Measurements from ENCODE around the gene PPP1R8. TPM values are rescaled to one million over a fixed set of nuclear protein-coding genes. Genes with fewer than 3 reads are reported as not detected.

Gene PPP1R8
- total and polyA plus RNA-seq, 2 experiments from 2014 or later: 13.4 to 50.5 TPM

DNA sequence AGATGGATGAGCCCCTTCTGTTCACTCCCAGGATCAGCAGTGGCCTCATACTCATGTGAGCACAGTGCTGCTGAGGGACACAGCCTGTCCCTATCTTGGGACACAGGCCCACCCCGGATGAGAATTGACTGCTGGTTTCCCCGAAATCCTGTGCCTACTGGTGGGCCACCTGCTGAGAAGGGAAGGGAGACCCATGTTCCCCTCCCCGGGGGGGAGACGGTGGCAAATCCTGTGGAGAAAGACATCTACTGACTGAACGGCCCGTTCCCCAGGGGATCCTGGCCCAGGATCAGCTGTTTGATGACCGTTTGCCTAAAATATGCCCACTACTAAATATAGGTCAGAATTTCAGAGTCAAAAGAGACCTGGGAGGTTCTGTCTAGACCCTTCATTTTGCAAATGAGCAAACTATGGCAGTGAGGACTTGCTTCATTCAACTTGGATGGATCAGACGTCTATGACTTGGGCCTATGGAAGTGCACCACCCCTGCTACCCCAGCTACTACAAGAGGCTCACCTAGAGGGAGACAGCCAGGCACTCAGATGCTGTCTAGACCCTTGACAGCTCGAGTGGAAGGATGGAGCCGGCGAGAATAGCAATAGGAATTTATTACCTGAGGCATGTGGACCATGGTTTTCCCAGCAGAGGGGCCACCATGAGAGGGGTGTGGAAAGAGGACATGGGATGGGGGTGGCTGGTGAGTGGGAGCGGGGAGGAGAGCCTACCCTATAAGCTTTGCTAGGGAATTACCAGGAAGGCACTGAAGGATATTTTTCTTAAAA is 26.2 kb downstream of the PPP1R8 start:
- H3K9me3 Mint-ChIP-seq: peaks cover 10% of the 10 kb centered on the region
- no peak for ATAC-seq
- DNase-seq (ENCODE audit: low spot score): no peak
- peaks cover 11% of the 10 kb centered on the region for H3K27me3 Mint-ChIP-seq (ENCODE audit: insufficient read depth, low read depth, poor library complexity)
- no peaks in the 10 kb centered on the region for H3K79me2 ChIP-seq (replicated peaks; ENCODE audit: insufficient read depth)
- H3F3A ChIP-seq (replicated peaks; ENCODE audit: low read depth): 0 out of 2 replicates have a peak, but pooled peaks cover under 1% of the 10 kb centered on the region
- H3K27ac ChIP-seq (ENCODE audit: low read depth): no peak overlapping the region
- no peaks in the 10 kb centered on the region; the same call in 1 of the 2 replicates for H3K4me1 ChIP-seq (ENCODE audit: insufficient read depth)
- H3K9me2 ChIP-seq (ENCODE audit: insufficient read depth): no peaks in the 10 kb centered on the region
- H4K20me1 ChIP-seq (replicated peaks; ENCODE audit: insufficient read depth): no peaks in the 10 kb centered on the region
- H2AFZ ChIP-seq: no peak overlapping the region
- H3K36me3 Mint-ChIP-seq (ENCODE audit: low read depth): peaks cover 11% of the 10 kb centered on the region
- H3K4me3 Mint-ChIP-seq: no peak overlapping the region; the same call in 2 of the 3 replicates
- peaks cover under 1% of the 10 kb centered on the region; the same call in 1 of the 2 replicates for H3K36me3 ChIP-seq (ENCODE audit: insufficient read depth)
- no peak overlapping the region for H3K27ac Mint-ChIP-seq
- peaks cover 6% of the 10 kb centered on the region for H3K4me1 Mint-ChIP-seq
- H3K4me2 ChIP-seq: no peak overlapping the region
- TF ChIP-seq STAT1 (IDR thresholded peaks at IDR 0.05; ENCODE audit: unreplicated experiment) (no peak), POLR2AphosphoS5 (IDR thresholded peaks at IDR 0.05; ENCODE audit: low read depth) (no peak), JUNB (IDR thresholded peaks at IDR 0.05; ENCODE audit: unreplicated experiment) (no peak), EZH2 (IDR thresholded peaks at IDR 0.05; ENCODE audit: low read depth, unreplicated experiment) (no peak), CREB1 (CRISPR knock-in tag; IDR thresholded peaks at IDR 0.05; ENCODE audit: low read depth) (no peak), ZNF114 (CRISPR knock-in tag; IDR thresholded peaks at IDR 0.05) (no peak), NANOG (IDR thresholded peaks at IDR 0.05; ENCODE audit: borderline replicate concordance) (no peak), EZH2phosphoT487 (IDR thresholded peaks at IDR 0.05; ENCODE audit: unreplicated experiment) (no peak), ZNF331 (CRISPR knock-in tag; IDR thresholded peaks at IDR 0.05; ENCODE audit: low read depth) (no peak)
- TF ChIP-seq, protein P1, sequence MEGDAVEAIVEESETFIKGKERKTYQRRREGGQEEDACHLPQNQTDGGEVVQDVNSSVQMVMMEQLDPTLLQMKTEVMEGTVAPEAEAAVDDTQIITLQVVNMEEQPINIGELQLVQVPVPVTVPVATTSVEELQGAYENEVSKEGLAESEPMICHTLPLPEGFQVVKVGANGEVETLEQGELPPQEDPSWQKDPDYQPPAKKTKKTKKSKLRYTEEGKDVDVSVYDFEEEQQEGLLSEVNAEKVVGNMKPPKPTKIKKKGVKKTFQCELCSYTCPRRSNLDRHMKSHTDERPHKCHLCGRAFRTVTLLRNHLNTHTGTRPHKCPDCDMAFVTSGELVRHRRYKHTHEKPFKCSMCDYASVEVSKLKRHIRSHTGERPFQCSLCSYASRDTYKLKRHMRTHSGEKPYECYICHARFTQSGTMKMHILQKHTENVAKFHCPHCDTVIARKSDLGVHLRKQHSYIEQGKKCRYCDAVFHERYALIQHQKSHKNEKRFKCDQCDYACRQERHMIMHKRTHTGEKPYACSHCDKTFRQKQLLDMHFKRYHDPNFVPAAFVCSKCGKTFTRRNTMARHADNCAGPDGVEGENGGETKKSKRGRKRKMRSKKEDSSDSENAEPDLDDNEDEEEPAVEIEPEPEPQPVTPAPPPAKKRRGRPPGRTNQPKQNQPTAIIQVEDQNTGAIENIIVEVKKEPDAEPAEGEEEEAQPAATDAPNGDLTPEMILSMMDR (conservative IDR thresholded peaks at IDR 0.05; ENCODE audit: low read depth in 2 of 2): no peak
- TF ChIP-seq, protein P2, sequence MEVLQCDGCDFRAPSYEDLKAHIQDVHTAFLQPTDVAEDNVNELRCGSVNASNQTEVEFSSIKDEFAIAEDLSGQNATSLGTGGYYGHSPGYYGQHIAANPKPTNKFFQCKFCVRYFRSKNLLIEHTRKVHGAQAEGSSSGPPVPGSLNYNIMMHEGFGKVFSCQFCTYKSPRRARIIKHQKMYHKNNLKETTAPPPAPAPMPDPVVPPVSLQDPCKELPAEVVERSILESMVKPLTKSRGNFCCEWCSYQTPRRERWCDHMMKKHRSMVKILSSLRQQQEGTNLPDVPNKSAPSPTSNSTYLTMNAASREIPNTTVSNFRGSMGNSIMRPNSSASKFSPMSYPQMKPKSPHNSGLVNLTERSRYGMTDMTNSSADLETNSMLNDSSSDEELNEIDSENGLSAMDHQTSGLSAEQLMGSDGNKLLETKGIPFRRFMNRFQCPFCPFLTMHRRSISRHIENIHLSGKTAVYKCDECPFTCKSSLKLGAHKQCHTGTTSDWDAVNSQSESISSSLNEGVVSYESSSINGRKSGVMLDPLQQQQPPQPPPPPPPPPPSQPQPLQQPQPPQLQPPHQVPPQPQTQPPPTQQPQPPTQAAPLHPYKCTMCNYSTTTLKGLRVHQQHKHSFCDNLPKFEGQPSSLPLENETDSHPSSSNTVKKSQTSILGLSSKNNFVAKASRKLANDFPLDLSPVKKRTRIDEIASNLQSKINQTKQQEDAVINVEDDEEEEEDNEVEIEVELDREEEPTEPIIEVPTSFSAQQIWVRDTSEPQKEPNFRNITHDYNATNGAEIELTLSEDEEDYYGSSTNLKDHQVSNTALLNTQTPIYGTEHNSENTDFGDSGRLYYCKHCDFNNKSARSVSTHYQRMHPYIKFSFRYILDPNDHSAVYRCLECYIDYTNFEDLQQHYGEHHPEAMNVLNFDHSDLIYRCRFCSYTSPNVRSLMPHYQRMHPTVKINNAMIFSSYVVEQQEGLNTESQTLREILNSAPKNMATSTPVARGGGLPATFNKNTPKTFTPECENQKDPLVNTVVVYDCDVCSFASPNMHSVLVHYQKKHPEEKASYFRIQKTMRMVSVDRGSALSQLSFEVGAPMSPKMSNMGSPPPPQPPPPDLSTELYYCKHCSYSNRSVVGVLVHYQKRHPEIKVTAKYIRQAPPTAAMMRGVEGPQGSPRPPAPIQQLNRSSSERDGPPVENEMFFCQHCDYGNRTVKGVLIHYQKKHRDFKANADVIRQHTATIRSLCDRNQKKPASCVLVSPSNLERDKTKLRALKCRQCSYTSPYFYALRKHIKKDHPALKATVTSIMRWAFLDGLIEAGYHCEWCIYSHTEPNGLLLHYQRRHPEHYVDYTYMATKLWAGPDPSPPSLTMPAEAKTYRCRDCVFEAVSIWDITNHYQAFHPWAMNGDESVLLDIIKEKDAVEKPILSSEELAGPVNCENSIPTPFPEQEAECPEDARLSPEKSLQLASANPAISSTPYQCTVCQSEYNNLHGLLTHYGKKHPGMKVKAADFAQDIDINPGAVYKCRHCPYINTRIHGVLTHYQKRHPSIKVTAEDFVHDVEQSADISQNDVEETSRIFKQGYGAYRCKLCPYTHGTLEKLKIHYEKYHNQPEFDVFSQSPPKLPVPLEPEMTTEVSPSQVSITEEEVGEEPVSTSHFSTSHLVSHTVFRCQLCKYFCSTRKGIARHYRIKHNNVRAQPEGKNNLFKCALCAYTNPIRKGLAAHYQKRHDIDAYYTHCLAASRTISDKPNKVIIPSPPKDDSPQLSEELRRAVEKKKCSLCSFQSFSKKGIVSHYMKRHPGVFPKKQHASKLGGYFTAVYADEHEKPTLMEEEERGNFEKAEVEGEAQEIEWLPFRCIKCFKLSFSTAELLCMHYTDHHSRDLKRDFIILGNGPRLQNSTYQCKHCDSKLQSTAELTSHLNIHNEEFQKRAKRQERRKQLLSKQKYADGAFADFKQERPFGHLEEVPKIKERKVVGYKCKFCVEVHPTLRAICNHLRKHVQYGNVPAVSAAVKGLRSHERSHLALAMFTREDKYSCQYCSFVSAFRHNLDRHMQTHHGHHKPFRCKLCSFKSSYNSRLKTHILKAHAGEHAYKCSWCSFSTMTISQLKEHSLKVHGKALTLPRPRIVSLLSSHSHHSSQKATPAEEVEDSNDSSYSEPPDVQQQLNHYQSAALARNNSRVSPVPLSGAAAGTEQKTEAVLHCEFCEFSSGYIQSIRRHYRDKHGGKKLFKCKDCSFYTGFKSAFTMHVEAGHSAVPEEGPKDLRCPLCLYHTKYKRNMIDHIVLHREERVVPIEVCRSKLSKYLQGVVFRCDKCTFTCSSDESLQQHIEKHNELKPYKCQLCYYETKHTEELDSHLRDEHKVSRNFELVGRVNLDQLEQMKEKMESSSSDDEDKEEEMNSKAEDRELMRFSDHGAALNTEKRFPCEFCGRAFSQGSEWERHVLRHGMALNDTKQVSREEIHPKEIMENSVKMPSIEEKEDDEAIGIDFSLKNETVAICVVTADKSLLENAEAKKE (CRISPR knock-in tag; IDR thresholded peaks at IDR 0.05): no peak
- TF ChIP-seq, protein P3, sequence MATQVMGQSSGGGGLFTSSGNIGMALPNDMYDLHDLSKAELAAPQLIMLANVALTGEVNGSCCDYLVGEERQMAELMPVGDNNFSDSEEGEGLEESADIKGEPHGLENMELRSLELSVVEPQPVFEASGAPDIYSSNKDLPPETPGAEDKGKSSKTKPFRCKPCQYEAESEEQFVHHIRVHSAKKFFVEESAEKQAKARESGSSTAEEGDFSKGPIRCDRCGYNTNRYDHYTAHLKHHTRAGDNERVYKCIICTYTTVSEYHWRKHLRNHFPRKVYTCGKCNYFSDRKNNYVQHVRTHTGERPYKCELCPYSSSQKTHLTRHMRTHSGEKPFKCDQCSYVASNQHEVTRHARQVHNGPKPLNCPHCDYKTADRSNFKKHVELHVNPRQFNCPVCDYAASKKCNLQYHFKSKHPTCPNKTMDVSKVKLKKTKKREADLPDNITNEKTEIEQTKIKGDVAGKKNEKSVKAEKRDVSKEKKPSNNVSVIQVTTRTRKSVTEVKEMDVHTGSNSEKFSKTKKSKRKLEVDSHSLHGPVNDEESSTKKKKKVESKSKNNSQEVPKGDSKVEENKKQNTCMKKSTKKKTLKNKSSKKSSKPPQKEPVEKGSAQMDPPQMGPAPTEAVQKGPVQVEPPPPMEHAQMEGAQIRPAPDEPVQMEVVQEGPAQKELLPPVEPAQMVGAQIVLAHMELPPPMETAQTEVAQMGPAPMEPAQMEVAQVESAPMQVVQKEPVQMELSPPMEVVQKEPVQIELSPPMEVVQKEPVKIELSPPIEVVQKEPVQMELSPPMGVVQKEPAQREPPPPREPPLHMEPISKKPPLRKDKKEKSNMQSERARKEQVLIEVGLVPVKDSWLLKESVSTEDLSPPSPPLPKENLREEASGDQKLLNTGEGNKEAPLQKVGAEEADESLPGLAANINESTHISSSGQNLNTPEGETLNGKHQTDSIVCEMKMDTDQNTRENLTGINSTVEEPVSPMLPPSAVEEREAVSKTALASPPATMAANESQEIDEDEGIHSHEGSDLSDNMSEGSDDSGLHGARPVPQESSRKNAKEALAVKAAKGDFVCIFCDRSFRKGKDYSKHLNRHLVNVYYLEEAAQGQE (IDR thresholded peaks at IDR 0.05; ENCODE audit: unreplicated experiment): no peak
- TF ChIP-seq, protein P4, sequence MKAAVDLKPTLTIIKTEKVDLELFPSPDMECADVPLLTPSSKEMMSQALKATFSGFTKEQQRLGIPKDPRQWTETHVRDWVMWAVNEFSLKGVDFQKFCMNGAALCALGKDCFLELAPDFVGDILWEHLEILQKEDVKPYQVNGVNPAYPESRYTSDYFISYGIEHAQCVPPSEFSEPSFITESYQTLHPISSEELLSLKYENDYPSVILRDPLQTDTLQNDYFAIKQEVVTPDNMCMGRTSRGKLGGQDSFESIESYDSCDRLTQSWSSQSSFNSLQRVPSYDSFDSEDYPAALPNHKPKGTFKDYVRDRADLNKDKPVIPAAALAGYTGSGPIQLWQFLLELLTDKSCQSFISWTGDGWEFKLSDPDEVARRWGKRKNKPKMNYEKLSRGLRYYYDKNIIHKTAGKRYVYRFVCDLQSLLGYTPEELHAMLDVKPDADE (IDR thresholded peaks at IDR 0.05): no peak
- no peaks in the 10 kb centered on the region for H3K27me3 ChIP-seq (ENCODE audit: insufficient read depth)
- H3K4me3 ChIP-seq: no peak overlapping the region
